Activated CD8-positive, alpha-beta T cell treated with anti-CD3 and anti-CD28 coated beads, Interleukin-2, amount 10 ng/mL, durations not matched to agents 7 days and 5 days (primary cell): ENCODE measurements around the gene SPHK2. TPM values are rescaled to one million over a fixed set of nuclear protein-coding genes. Genes with fewer than 3 reads are reported as not detected.
"Not testable (repeated sequence)": the region's sequence is repeated elsewhere in the genome, so short reads cannot be mapped to it uniquely, and the experiment has no call there.

Experiments used
- ATAC-seq: fragments of 150-1000 bp; cut with Tn5 transposase; one replicate; pipeline ENCODE4 v1.10.0; 2021; ENCODE audit warnings: moderate library complexity
- CTCF ChIA-PET: fragments of 350-600 bp; sonication (Branson Sonifier 250); formaldehyde crosslinking; loops from one replicate; lab custom pipeline; 2021; ENCODE audit warnings: antibody characterized with exemption; lab: Charles Lee
- POLR2A ChIA-PET: fragments of 350-600 bp; sonication (Branson Sonifier 250); formaldehyde crosslinking; loops from one replicate; lab custom pipeline; 2021; ENCODE audit warnings: antibody characterized with exemption; lab: Charles Lee
- DNase-seq: peaks from one replicate; pipeline ENCODE4 v3.0.0-alpha.2; 2020
- H3K27ac Mint-ChIP-seq: one replicate; pipeline ENCODE4 v1.8.0; 2021; ENCODE audit warnings: mild to moderate bottlenecking, mixed read lengths
- H3K27me3 Mint-ChIP-seq: one replicate; pipeline ENCODE4 v1.8.0; 2021; ENCODE audit warnings: low read depth, mixed read lengths
- H3K36me3 Mint-ChIP-seq: one replicate; pipeline ENCODE4 v1.8.0; 2021; ENCODE audit warnings: low read depth, mixed read lengths
- H3K4me1 Mint-ChIP-seq: one replicate; pipeline ENCODE4 v1.8.0; 2021; ENCODE audit warnings: low read depth, mixed read lengths
- H3K4me3 Mint-ChIP-seq: one replicate; pipeline ENCODE4 v1.8.0; 2021; ENCODE audit warnings: mild to moderate bottlenecking, mixed read lengths
- H3K9me3 Mint-ChIP-seq: one replicate; pipeline ENCODE4 v1.8.0; 2022; ENCODE audit warnings: mixed read lengths; ENCODE audit not compliant: insufficient read depth
- total RNA-seq, 2 experiments: library from RNA; stranded (reverse); gene quantifications; one replicate each; pipeline ENCODE4 v1.2.3, GENCODE V29; 2021

SPHK2 gene
- total RNA-seq, 2 experiments from 2014 or later = 33.0 to 33.1 TPM

DNA sequence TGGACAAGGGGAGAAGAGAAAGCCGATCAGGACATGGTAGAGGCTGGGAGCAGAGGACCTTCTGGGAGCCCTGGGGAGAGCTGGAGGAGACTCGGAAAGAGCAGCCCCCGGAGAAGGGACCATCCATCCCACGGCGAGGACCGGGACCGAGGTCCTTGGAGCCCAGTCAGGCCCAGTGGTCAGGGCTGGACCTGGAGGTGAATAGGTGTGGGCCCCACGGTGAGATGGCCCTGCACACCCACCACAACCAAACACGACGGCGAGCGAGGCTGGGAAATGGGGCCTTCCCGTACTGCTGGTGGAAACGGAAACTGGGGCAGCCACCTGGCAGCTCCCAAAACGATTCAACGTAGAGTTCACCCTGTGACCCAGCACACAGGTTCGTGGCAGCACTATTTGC lies 57.2 kb downstream of the SPHK2 start:
- Mint-ChIP-seq H3K9me3 (no peaks in the 10 kb centered on the region), H3K27me3 (no peaks in the 10 kb centered on the region), H3K4me1 (peaks cover 8% of the 10 kb centered on the region), H3K36me3 (no peaks in the 10 kb centered on the region), H3K4me3 (no peak overlapping the region), H3K27ac (no peak overlapping the region)
- CTCF ChIA-PET = interaction anchor here (1.1 kb wide), 1 partner anchor 12 kb away, joined by 3 read pairs; no protein-coding TSS in a partner anchor
- ATAC-seq (no peak), DNase-seq (no peak)
- POLR2A ChIA-PET = no interaction called here

DNA sequence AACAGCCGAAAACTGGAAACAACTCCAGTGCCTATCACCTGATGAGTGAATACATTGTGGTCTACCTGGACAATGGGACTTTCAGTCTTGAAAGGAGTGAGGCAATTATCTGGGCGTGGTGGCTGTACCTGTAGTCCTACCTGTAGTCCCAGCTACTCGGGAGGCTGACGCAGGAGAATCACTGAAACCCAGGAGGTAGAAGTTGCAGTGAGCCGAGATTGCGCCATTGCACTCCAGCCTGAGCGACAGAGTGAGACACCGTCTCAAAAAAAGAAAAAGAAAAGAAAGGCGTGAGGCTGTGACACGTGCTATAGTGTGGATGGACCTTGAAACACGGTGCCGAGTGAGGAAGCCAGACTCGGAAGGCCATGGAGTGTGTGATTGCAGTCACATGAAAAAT lies 57.6 kb downstream of the SPHK2 start:
- H3K27ac Mint-ChIP-seq = no peak overlapping the region
- no peak overlapping the region for H3K4me3 Mint-ChIP-seq
- POLR2A ChIA-PET = no interaction called here
- CTCF ChIA-PET = interaction anchor here (1.1 to 1.3 kb wide), 2 partner anchors 10 to 12 kb away, joined by 3 read pairs; no protein-coding TSS in a partner anchor
- no peaks in the 10 kb centered on the region for H3K27me3 Mint-ChIP-seq
- ATAC-seq = no peak
- H3K9me3 Mint-ChIP-seq = no peaks in the 10 kb centered on the region
- DNase-seq = no peak
- peaks cover 8% of the 10 kb centered on the region for H3K4me1 Mint-ChIP-seq
- H3K36me3 Mint-ChIP-seq = no peaks in the 10 kb centered on the region

DNA sequence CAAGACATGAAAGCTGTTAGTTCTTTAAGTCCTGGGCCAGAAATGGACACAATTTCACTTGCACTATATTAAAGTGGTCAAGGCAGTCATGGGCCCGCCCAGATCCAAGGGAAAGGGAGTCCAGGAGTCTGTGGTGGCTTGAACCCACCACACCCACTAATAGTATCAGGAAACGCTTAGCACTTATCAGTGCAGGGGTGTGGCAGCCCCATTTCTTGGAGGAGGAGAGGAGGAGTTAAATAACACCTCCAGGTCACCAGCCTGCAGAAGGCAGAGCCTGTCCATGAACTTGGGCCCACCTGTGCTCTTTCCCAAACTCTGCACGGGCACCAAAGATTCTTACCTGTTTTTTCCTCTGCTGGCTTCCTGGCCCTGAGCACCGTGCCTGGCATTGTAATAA lies 58.9 kb downstream of the SPHK2 start:
- POLR2A ChIA-PET = no interaction called here
- no peak for ATAC-seq
- Mint-ChIP-seq H3K9me3 (no peaks in the 10 kb centered on the region), H3K4me1 (peaks cover 8% of the 10 kb centered on the region), H3K27ac (no peak overlapping the region), H3K36me3 (no peaks in the 10 kb centered on the region), H3K27me3 (no peaks in the 10 kb centered on the region), H3K4me3 (no peak overlapping the region)
- CTCF ChIA-PET = interaction anchor here (1.3 kb wide), 1 partner anchor 12 kb away, joined by 3 read pairs; no protein-coding TSS in a partner anchor
- DNase-seq = no peak

DNA sequence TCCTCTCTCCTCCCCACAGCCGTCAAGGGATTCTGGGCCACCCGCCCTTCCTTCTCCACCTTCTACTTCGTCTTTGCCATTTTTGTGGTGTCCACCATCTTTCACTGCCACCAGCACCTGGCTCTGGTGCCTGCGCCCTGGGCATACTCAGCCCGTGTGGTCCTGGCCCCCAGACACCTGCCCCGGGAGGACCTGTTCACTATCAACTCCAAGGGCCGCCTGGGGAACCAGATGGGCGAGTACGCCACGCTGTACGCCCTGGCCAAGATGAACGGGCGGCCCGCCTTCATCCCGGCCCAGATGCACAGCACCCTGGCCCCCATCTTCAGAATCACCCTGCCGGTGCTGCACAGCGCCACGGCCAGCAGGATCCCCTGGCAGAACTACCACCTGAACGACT lies 60.7 kb downstream of the SPHK2 start:
- H3K9me3 Mint-ChIP-seq, CTCF ChIA-PET: not testable (repeated sequence)

More for the DNA sequence above, 60.7 kb downstream of the SPHK2 start:
- H3K36me3 Mint-ChIP-seq, H3K4me1 Mint-ChIP-seq, H3K27ac Mint-ChIP-seq, H3K4me3 Mint-ChIP-seq, H3K27me3 Mint-ChIP-seq, POLR2A ChIA-PET, DNase-seq, ATAC-seq: not testable (repeated sequence)

Other genes with a start within 250 kb of the SPHK2 start
- gene KDELR1, start 228.0 kb upstream of the SPHK2 start, total RNA-seq = 10 to 100 TPM; 70.3 to 71.3 TPM
- under 1 TPM; 0.05 to 0.08 TPM for gene GRIN2D, start 225.8 kb upstream of the SPHK2 start, total RNA-seq
- gene GRWD1, start 173.5 kb upstream of the SPHK2 start, total RNA-seq = 10 to 100 TPM; 46.4 to 50.4 TPM
- 1 to 10 TPM; 1.4 to 1.5 TPM for gene KCNJ14, start 163.9 kb upstream of the SPHK2 start, total RNA-seq
- 10 to 100 TPM; 48.3 to 50.3 TPM for gene CYTH2, start 150.1 kb upstream of the SPHK2 start, total RNA-seq
- 1 to 10 TPM; 2.8 to 3.7 TPM for gene LMTK3, start 107.7 kb upstream of the SPHK2 start, total RNA-seq
- gene SULT2B1, start 67.3 kb upstream of the SPHK2 start, total RNA-seq = not detected
- gene SPACA4, start 12.8 kb upstream of the SPHK2 start, total RNA-seq = not detected
- gene FAM83E, start 4.4 kb upstream of the SPHK2 start, total RNA-seq = 1 to 10 TPM; 1.7 to 2.3 TPM
- gene RPL18, start 328 bp upstream of the SPHK2 start, total RNA-seq = 1,000 to 10,000 TPM; 1,371 to 1,433 TPM
- gene DBP, start 17.9 kb downstream of the SPHK2 start, total RNA-seq = 10 to 100 TPM; 17.3 to 18.3 TPM
- gene CA11, start 26.7 kb downstream of the SPHK2 start, total RNA-seq = 1 to 10 TPM; 5.2 to 6.3 TPM
- under 1 TPM; 0.55 to 0.78 TPM for gene NTN5, start 53.5 kb downstream of the SPHK2 start, total RNA-seq
- gene FUT2, start 76.5 kb downstream of the SPHK2 start, total RNA-seq = not detected
- 1 to 10 TPM in 1 of 2 experiments, under 1 TPM in 1; 0.79 to 1.3 TPM for gene MAMSTR, start 100.2 kb downstream of the SPHK2 start, total RNA-seq
- gene RASIP1, start 121.1 kb downstream of the SPHK2 start, total RNA-seq = under 1 TPM; 0.26 to 0.42 TPM
- not detected for gene IZUMO1, start 127.4 kb downstream of the SPHK2 start, total RNA-seq
- gene FUT1, start 133.1 kb downstream of the SPHK2 start, total RNA-seq = under 1 TPM; 0.16 to 0.26 TPM
- not detected for gene FGF21, start 136.0 kb downstream of the SPHK2 start, total RNA-seq
- gene BCAT2, start 191.5 kb downstream of the SPHK2 start, total RNA-seq = 10 to 100 TPM; 47.2 to 48.6 TPM
- 1 to 10 TPM in 1 of 2 experiments, under 1 TPM in 1; 0.89 to 1.1 TPM for gene HSD17B14, start 217.0 kb downstream of the SPHK2 start, total RNA-seq
- 1 to 10 TPM; 4.4 to 4.6 TPM for gene PLEKHA4, start 249.1 kb downstream of the SPHK2 start, total RNA-seq